Measurements from ENCODE around the gene CKAP2. TPM values are rescaled to one million over a fixed set of nuclear protein-coding genes. Genes with fewer than 3 reads are reported as not detected.
A peak's percentile ranks its signal among the peaks of the same experiment; 100 is the strongest.
"Not testable (repeated sequence)": the region's sequence is repeated elsewhere in the genome, so short reads cannot be mapped to it uniquely, and the experiment has no call there.

Gene CKAP2
- total RNA-seq, 1 donor from 2014 or later: 7.4 TPM

GRCh38 chr13:52450012-52450792, 5.1 kb upstream of the CKAP2 start, which contains the start of gene VPS36:
TSS of gene VPS36 (minus strand) at chr13:52450634. CDS start at chr13:52450594, 40 bp downstream.
- peak; percentile 98 for DNase-seq (ENCODE audit: low spot score)
- intact Hi-C loops (cut with DNase I): loop anchor here (1.0 to 10.0 kb wide), 3 partner anchors 43 to 255 kb away; partner anchors contain the start of gene THSD1

GRCh38 chr13:52450793-52451116, 4.5 kb upstream of the CKAP2 start:
- no peak for DNase-seq (ENCODE audit: low spot score)
- intact Hi-C loops (cut with DNase I): loop anchor here (1.0 to 10.0 kb wide), 3 partner anchors 44 to 256 kb away; partner anchors contain the start of gene THSD1

GRCh38 chr13:52451135-52451804, 4.0 kb upstream of the CKAP2 start:
- intact Hi-C loops (cut with DNase I): loop anchor here (2.0 to 10.0 kb wide), 2 partner anchors 44 to 256 kb away; partner anchors contain the start of gene THSD1
- DNase-seq (ENCODE audit: low spot score): no peak

- intact Hi-C loops (cut with DNase I): loop anchor here (10.0 kb wide), 1 partner anchor 258 kb away; no protein-coding TSS in a partner anchor
- DNase-seq (ENCODE audit: low spot score): no peak
Observed at GRCh38 chr13:52452470-52452869, 2.8 kb upstream of the CKAP2 start.

DNA sequence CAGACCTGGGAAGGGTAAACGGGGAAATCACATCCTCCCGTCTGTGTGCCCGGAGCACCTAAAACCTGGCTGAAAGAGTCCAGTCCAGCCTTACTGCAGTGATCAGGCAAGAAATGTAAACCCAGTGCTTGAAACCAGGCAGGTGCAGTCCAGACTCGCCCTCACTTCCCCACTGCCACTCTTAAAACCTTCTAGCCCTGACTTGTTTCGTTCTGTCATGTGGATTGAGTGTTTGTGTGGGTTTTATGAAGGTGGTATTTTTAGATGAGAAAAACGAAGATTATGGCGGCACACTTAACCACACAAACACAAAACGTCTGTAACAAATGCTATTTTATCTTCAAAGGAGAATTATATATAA, 839 bp upstream of the CKAP2 start:
- DNase-seq (ENCODE audit: low spot score): no peak

DNA sequence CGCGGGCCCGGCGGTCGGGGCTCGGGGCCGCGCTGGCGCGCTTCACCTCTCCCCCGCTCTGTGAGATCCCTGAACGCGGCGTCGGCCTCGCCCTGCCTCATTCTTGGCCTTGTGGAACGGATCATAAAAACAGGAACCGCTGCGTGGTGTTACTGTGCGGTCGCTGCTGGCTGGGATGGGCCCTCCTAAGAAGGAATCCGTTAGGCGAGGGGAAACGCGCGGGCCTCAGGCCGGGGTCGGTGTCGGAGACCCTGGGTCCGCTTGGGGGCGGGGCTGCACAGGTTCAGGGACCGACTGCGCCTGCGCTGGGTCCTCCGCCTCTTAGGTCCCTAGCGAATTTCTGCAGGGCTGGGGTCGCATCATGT, 381 bp downstream of the CKAP2 start:
- peak; percentile 84 for DNase-seq (ENCODE audit: low spot score)
- intact Hi-C loops (cut with DNase I): loop anchor here (10.0 kb wide), 1 partner anchor 261 kb away; no protein-coding TSS in a partner anchor

More for the DNA sequence above, 839 bp upstream of the CKAP2 start:
- intact Hi-C loops (cut with DNase I): loop anchor here (10.0 kb wide), 1 partner anchor 260 kb away; no protein-coding TSS in a partner anchor

DNA sequence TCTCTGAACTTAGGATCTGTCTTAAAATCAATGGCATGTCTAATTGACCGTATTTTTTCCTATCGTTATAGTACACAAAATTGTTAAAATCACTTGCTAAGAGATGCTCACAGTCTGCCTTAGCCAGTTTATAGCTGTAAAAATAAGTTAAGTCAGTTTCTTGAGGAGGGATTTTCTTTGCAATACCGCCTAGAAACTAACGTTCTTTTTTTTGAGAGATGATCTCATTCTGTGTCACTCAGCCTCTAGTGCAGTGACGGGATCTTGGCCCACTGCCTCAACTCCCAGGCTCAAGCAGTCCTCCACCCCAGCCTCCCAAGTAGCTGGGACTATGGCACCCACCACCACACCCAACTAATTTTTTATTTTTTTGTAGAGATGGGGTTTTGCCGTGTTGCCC, 4.4 kb downstream of the CKAP2 start:
- intact Hi-C loops (cut with DNase I): loop anchor here (10.0 kb wide), 1 partner anchor 265 kb away; no protein-coding TSS in a partner anchor
- DNase-seq (ENCODE audit: low spot score): no peak

GRCh38 chr13:52461265-52461664, 6.0 kb downstream of the CKAP2 start:
- no peak for DNase-seq (ENCODE audit: low spot score)
- intact Hi-C loops (cut with DNase I): no loop called here

- no peak for DNase-seq (ENCODE audit: low spot score)
- intact Hi-C loops (cut with DNase I): no loop called here
Observed at GRCh38 chr13:52463526-52463925, 8.2 kb downstream of the CKAP2 start.

GRCh38 chr13:52468487-52468886, 13.2 kb downstream of the CKAP2 start:
- DNase-seq (ENCODE audit: low spot score); intact Hi-C loops (cut with DNase I): not testable (repeated sequence)

- DNase-seq (ENCODE audit: low spot score); intact Hi-C loops (cut with DNase I): not testable (repeated sequence)
Observed at GRCh38 chr13:52480677-52481428, 25.6 kb downstream of the CKAP2 start.

GRCh38 chr13:52487078-52487477, 31.8 kb downstream of the CKAP2 start:
- intact Hi-C loops (cut with DNase I); DNase-seq (ENCODE audit: low spot score): not testable (repeated sequence)

- DNase-seq (ENCODE audit: low spot score); intact Hi-C loops (cut with DNase I): not testable (repeated sequence)
Observed at GRCh38 chr13:52488763-52489162, 33.5 kb downstream of the CKAP2 start.

GRCh38 chr13:52491015-52491414, 35.7 kb downstream of the CKAP2 start:
- intact Hi-C loops (cut with DNase I); DNase-seq (ENCODE audit: low spot score): not testable (repeated sequence)

- intact Hi-C loops (cut with DNase I); DNase-seq (ENCODE audit: low spot score): not testable (repeated sequence)
Observed at GRCh38 chr13:52494241-52494640, 39.0 kb downstream of the CKAP2 start.

DNA sequence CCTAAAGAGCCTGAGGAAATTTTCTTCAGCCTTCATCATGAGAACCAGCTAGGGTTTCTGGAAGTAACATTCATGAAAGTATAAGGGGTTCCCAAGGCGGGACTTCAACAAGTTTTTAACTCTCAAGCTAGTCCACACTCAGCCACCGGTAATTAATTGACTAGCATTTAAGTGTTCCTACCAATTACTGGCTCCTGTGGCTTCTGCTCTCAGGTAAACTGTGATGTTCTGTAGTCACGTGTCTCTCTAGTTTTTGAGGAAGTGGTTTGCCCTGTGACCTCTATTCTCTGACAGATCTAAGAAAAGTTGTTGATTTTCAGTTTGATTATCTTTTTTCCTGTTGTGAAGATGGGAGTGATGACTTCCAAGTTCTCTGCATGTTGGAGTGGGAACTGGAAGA, 42.7 kb downstream of the CKAP2 start:
- intact Hi-C loops (cut with DNase I); DNase-seq (ENCODE audit: low spot score): not testable (repeated sequence)

DNA sequence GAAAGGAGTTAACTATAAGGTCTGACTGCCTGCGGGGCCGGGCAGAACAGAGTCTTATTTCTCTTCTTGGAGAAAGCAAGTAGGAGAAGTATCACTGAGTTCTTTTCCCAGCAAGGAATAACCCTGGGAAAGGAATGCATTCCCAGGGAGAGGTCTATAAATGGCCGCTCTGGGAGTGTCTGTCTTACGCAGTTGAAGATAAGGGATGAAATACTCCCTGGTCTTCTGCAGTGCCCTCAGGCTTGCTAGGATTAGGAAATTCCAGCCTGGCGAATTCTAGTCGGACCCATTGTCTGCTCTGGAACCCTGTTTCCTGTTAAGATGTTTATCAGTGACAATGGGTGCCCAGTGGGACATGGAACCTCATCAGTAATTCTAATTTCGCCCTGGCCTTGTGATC, 47.0 kb downstream of the CKAP2 start:
- DNase-seq (ENCODE audit: low spot score); intact Hi-C loops (cut with DNase I): not testable (repeated sequence)

DNA sequence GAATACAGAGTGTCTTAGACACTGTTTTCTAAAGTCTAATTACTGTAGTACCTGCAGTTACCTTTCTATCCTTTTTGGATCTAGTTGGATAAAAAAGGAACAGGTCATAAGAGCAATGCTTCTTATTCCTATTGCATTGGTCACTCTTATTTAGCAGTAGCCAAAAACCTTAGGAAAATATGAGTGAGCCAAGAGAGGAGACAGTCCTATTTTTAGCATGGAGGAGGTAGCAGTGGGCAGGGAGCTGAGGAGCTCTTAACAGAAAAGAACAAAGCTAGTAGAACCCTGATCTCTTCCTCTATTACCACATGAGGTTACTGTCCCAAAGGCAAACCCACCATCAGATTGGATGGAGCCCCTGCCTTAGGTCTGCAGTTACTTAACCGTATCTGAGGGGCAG, 50.6 kb downstream of the CKAP2 start:
- DNase-seq (ENCODE audit: low spot score); intact Hi-C loops (cut with DNase I): not testable (repeated sequence)

DNA sequence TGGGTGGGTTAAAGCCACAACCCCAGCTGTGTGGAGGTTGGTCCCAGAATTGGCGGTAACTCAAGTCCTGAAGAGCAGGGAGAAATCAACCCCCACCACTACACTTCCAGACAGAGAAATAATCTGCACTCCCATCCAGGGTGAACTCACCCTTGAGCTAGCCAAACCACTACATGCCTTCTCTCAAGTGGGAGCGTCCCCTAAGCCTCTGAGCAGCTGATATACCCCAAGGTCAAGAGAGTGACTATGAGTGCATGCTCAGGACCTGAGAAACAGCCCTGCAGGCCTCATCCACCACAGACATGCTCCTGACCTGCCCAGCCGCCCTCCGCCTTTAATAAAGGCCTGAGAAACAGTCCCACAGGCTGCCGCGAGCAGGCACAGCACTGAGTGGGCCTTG, 54.3 kb downstream of the CKAP2 start:
- intact Hi-C loops (cut with DNase I); DNase-seq (ENCODE audit: low spot score): not testable (repeated sequence)
